Subcutaneous adipose tissue (tissue), 4 donors: ENCODE data around the gene NOM1. TPM values are rescaled to one million over a fixed set of nuclear protein-coding genes. Genes with fewer than 3 reads are reported as not detected.

Source experiments
- total RNA-seq, 4 donors: library from RNA; depleted of rRNA; stranded (reverse); fragments of >200 nt; gene quantifications; one replicate each; pipeline ENCODE4 v1.1.0, GENCODE V29; 2016
- TF ChIP-seq, protein P1 (sequence below): fragments of 450-650 bp; IDR thresholded peaks from one replicate; pipeline ENCODE4 v1.5.1; 2016; ENCODE audit warnings: low read depth, mild to moderate bottlenecking, control low read depth, antibody characterized with exemption, moderate library complexity

Gene NOM1
- total RNA-seq, 4 donors from 2014 or later, result 12.7 to 25.1 (median 18.7) TPM

DNA sequence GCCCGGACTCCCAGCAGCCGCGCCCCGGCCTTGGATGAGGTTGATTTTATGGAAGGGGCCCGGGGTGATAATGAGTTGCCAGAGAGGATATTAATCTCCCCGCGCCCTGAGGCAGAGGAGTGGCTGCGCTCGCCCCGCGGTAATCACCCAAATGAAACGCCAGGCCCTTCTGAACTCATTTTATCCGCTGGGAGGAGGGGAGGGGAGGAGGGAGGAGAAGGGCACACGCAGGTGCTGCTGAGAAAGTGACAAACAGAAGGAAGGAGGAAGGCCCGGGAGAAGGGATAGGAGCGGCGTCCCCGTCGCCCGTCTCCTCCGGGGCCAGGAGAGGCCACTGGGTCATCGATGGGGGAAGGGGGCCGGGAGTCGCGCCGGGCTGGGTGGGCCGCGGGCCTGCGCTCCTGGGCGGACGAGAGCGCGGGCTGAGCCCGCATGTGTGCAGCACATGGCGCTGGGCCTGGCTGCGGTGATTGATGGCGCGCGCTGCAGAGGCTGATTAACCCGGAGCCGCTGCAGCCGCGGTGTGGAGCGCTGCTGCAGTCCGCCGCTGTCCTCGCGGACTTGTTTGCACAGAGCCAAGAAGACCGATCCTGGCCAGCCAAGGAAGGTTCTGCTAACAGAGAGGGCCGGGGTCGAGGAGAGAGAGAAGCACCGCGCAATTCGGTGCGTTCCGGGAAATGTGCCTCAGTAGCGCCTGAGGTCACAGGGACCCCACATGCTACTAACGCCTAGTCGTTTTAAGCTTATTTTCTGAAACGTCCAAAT, 54.4 kb downstream of the NOM1 start:
- TF ChIP-seq, protein P1, sequence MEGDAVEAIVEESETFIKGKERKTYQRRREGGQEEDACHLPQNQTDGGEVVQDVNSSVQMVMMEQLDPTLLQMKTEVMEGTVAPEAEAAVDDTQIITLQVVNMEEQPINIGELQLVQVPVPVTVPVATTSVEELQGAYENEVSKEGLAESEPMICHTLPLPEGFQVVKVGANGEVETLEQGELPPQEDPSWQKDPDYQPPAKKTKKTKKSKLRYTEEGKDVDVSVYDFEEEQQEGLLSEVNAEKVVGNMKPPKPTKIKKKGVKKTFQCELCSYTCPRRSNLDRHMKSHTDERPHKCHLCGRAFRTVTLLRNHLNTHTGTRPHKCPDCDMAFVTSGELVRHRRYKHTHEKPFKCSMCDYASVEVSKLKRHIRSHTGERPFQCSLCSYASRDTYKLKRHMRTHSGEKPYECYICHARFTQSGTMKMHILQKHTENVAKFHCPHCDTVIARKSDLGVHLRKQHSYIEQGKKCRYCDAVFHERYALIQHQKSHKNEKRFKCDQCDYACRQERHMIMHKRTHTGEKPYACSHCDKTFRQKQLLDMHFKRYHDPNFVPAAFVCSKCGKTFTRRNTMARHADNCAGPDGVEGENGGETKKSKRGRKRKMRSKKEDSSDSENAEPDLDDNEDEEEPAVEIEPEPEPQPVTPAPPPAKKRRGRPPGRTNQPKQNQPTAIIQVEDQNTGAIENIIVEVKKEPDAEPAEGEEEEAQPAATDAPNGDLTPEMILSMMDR, result no peak

GRCh38 chr7:157004521-157005455, 55.3 kb downstream of the NOM1 start:
- TF ChIP-seq, protein P1, result no peak

DNA sequence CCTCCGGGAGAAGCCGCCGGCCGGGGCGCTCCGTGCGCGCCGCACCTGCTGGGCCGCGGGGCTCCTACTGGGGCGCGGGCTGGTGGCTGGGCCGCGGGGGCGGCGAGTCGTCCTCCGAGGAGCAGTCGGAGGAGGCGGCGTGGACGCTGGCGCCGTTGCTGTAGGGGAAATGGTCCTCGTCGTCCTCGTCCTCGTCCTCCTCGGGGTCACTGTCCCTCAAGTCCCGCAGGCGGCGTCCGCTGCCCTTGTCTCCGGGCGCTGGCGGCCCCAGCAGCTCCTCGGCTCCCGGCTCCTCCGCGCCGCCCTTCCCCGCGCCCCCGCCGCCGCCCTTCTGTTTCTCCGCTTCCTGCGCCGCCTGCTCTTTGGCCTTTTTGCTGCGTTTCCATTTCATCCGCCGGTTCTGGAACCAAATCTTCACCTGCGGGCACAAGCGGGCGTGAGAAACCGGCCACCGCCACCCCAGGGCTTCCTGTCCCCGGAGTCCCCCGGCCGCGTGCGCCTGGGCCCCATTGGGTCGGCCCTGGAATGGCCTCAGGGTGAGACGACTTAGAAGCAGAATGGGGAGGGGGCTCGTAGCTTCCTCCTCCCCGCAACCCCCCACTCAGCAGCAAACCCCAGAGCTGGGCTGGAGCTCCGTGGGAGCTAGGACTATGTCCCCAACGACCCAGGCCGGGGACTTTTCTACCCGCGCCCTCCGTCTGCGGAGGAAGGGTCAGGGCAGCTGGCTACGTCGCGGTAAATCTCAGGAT, 56.1 kb downstream of the NOM1 start:
- TF ChIP-seq, protein P1, result no peak

DNA sequence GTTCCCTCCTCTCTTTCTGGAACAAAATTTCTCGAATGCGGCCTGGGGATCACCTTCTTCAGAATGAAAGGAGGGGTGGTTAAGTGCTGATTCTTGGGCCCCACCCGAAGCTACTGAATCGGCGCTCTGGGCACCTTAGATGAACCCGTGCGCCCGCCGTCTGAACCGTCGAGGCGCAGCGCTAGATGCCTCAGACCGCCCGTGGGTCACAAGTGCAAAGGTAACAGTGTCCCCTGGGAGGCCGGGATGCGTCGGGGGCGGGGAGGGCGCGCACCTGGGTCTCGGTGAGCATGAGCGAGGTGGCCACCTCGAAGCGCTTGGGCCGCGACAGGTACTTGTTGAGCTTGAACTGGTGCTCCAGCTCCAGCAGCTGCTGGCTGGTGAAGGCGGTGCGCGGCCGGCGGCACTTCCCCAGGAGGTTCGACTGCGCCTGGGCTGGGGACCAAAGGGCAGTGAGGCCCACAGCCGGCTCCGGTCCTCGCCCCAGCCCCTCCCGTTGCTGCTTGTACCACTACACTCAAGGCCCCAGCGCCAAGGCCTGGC, 56.8 kb downstream of the NOM1 start:
- TF ChIP-seq, protein P1, result no peak

DNA sequence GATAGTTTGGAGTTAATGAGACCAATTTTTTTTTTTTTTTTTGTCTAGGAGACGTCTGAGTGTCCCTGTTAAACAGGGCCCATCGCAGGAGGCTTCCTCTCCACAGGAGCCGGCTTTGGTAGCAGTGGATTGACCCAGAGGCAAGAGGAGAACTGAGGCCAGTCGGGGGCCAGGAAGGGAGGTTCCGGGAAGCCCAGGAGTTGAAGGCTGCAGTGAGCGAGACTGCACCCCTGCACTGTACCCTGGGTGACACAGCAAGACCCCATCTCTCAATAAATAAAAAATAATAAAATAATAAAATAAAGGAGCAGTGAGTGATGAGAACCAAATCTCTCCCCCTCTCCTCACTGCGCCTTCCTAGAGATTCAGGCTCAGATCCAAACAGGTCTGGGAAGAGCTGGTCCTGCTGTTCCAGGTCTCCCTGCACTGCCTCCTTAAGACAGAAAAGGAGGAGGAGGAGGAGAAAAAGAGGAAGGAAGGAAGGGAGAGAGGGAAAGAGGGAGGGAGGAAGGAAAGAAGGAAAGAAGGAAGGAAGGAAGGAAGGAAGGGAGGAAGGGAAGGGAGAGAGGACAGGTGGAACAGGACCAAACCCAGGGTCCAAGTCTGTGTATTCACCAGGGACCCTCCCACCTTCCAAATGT, 57.4 kb downstream of the NOM1 start:
- TF ChIP-seq, protein P1, result no peak

DNA sequence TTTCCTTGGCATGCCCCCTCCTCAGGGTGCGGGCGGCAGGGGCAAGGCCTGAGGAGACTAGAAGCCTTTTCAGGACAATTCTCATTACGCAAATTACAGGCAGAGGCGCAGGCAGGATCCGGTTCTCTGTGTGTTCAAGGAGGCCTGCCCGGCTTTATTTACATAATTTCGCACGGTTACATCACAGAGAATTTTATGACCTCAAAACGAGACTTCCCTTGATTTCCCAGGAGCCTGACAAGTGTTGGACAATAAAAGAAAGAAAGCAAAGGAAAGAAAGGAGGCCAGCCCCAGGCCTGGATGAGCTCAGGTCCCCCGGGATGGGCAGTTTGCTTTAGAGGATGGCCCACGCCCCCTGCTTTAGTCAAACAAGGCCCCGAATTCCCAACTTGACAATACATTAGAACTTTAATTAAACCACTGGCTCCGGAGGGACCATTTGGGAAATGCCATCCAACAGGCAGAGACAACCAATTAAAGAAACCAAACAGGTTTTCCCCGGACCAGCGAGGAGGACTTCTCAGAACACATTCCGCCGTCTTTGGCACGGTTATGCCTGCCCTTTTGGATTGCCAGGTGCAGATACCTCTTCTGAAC, 58.1 kb downstream of the NOM1 start:
- TF ChIP-seq, protein P1, result no peak
